Fibroblast of skin of abdomen (primary cell): ENCODE results near the gene RPN2.

Experiments used
- DNase-seq: peaks from one replicate; pipeline ENCODE4 v3.0.0-alpha.2; 2013

RPN2 gene

GRCh38 chr20:37185686-37186085 lies 6.6 kb downstream of the RPN2 start:
- no peak for DNase-seq

GRCh38 chr20:37188787-37189186 lies 9.7 kb downstream of the RPN2 start:
- DNase-seq = no peak

GRCh38 chr20:37189416-37190016 lies 10.4 kb downstream of the RPN2 start:
- DNase-seq = no peak

GRCh38 chr20:37190354-37191112 lies 11.4 kb downstream of the RPN2 start:
- DNase-seq = no peak

GRCh38 chr20:37192137-37192854 lies 13.2 kb downstream of the RPN2 start:
- peak; percentile 85 for DNase-seq

GRCh38 chr20:37193226-37193625 lies 14.1 kb downstream of the RPN2 start:
- no peak for DNase-seq

GRCh38 chr20:37193821-37194220 lies 14.7 kb downstream of the RPN2 start:
- no peak for DNase-seq

- no peak for DNase-seq
Measured at GRCh38 chr20:37194621-37195417, 15.7 kb downstream of the RPN2 start.

- DNase-seq = no peak
Measured at GRCh38 chr20:37198932-37199660, 20.0 kb downstream of the RPN2 start.

GRCh38 chr20:37200376-37200775 lies 21.2 kb downstream of the RPN2 start:
- DNase-seq = no peak

GRCh38 chr20:37200926-37201826 lies 22.0 kb downstream of the RPN2 start:
- DNase-seq = no peak

GRCh38 chr20:37201827-37202162 lies 22.7 kb downstream of the RPN2 start:
- DNase-seq = no peak

- peak; percentile 97 for DNase-seq
Measured at GRCh38 chr20:37202267-37202943, 23.3 kb downstream of the RPN2 start.

- no peak for DNase-seq
Measured at GRCh38 chr20:37204056-37204455, 24.9 kb downstream of the RPN2 start.

GRCh38 chr20:37205130-37205529 lies 26.0 kb downstream of the RPN2 start:
- no peak for DNase-seq

- no peak for DNase-seq
Measured at GRCh38 chr20:37205794-37206193, 26.7 kb downstream of the RPN2 start.

GRCh38 chr20:37207171-37207570 lies 28.0 kb downstream of the RPN2 start:
- no peak for DNase-seq

GRCh38 chr20:37209193-37209592 lies 30.1 kb downstream of the RPN2 start:
- no peak for DNase-seq

- no peak for DNase-seq
Measured at GRCh38 chr20:37209661-37210314, 30.7 kb downstream of the RPN2 start.

GRCh38 chr20:37218441-37218840 lies 39.3 kb downstream of the RPN2 start:
- no peak for DNase-seq
